ENCODE data around the gene PMIS2.

Gene PMIS2

GRCh38 chr19:35615036-35615435 is 29.1 kb downstream of the PMIS2 start:
- no peak for DNase-seq (ENCODE audit: low read depth)
- no peak for TF ChIP-seq CTCF (IDR thresholded peaks at IDR 0.05; ENCODE audit: control insufficient read depth, insufficient read depth, low read depth, low read length, missing control alignments)
- no peak overlapping the region for H3K4me3 ChIP-seq (ENCODE audit: control insufficient read depth, low read depth, low read length)

- no peak for TF ChIP-seq CTCF (IDR thresholded peaks at IDR 0.05; ENCODE audit: control insufficient read depth, insufficient read depth, low read depth, low read length, missing control alignments)
- no peak for DNase-seq (ENCODE audit: low read depth)
- no peak overlapping the region for H3K4me3 ChIP-seq (ENCODE audit: control insufficient read depth, low read depth, low read length)
Measured at GRCh38 chr19:35618857-35619256, 32.9 kb downstream of the PMIS2 start.

DNA sequence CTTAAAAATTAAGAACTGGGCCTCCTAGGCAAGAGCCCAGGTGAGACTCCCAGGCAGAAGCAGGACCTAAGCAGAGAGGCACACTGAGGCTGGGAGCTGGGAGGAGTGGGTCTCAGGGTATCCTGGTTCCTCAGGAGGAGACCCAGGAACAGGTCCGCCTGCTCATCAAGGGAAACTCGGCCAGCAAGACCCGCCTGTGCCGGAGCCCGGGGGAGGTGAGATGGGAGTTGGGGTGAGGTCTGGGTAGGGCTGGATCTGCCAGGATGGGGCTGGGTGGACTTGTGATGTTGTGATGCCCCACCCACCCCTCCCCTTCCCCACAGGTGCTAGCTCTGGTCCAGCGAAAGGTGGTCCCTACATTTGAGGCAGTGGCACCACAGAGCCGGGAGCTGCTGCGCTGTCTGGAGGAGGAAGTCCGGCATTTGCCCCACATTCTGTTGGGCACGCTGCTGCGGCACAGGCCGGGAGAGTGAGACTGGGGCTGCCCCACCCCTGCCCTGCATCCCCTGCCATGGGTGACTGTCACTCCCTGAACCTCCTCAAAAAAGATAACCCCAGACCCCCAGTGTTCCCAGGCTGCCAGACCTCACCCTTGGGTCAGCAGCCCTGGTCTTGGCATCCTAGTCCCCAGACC is 33.4 kb downstream of the PMIS2 start:
- no peak for TF ChIP-seq CTCF (IDR thresholded peaks at IDR 0.05; ENCODE audit: control insufficient read depth, insufficient read depth, low read depth, low read length, missing control alignments)
- no peak for DNase-seq (ENCODE audit: low read depth)
- no peak overlapping the region for H3K4me3 ChIP-seq (ENCODE audit: control insufficient read depth, low read depth, low read length)

DNA sequence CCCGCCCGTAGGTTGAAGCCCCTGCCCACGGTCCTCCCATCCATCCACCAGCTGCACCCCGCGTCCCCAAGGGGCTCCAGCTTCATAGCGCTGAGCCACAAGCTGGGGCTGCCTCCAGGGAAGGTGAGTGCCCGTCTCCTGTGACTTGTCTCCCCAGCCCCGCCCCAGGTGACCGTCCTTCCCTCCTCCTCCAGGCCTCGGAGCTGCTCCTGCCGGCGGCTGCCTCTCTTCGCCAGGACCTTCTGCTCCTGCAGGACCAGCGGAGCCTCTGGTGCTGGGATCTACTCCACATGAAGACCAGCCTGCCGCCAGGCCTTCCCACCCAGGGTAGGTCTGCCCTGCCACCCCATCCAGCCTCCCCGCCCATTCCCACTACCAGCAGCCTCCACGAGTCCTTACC is 34.0 kb downstream of the PMIS2 start:
- DNase-seq (ENCODE audit: low read depth) = no peak
- no peak overlapping the region for H3K4me3 ChIP-seq (ENCODE audit: control insufficient read depth, low read depth, low read length)
- TF ChIP-seq CTCF (IDR thresholded peaks at IDR 0.05; ENCODE audit: control insufficient read depth, insufficient read depth, low read depth, low read length, missing control alignments) = no peak

- no peak overlapping the region for H3K4me3 ChIP-seq (ENCODE audit: control insufficient read depth, low read depth, low read length)
- no peak for DNase-seq (ENCODE audit: low read depth)
Measured at GRCh38 chr19:35621708-35622107, 35.7 kb downstream of the PMIS2 start.

DNA sequence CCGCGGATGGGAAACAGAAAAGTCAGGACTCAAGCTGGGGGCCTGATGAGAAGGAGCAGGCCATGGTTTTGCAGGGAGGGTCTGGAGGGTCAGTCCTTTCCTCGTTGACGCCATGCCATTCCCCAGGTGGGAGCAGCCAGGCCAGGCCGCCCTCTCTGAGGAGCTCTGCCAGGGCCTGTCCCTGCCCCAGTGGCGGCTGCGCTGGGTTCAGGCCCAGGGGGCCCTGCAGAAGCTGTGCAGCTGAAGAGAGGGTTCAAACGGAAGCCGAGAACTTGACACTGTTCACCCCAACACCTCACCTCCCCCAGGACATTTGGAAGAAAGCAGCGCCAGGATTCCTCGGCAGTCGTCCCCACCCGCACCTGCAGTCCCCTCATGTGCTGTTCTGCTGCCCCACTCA is 36.8 kb downstream of the PMIS2 start:
- DNase-seq (ENCODE audit: low read depth) = no peak
- H3K4me3 ChIP-seq (ENCODE audit: control insufficient read depth, low read depth, low read length) = no peak overlapping the region
- no peak for TF ChIP-seq CTCF (IDR thresholded peaks at IDR 0.05; ENCODE audit: control insufficient read depth, insufficient read depth, low read depth, low read length, missing control alignments)

More at GRCh38 chr19:35621708-35622107, 35.7 kb downstream of the PMIS2 start:
- no peak for TF ChIP-seq CTCF (IDR thresholded peaks at IDR 0.05; ENCODE audit: control insufficient read depth, insufficient read depth, low read depth, low read length, missing control alignments)

Measured in AG09309 (cell line).